ENCODE data around the gene MXRA8. TPM values are rescaled to one million over a fixed set of nuclear protein-coding genes. Genes with fewer than 3 reads are reported as not detected.

The MXRA8 gene
- total and polyA plus RNA-seq, 7 experiments from 2014 or later, result 0.39 to 2.2 (median 0.86) TPM

GRCh38 chr1:1322418-1322817 lies 35.9 kb downstream of the MXRA8 start:
- POLR2A ChIA-PET, result no interaction called here
- Mint-ChIP-seq H3K4me1 (peaks cover 12 to 53% (median 32%) of the 10 kb centered on the region in 7 donors), H3K27me3 (no peaks in the 10 kb centered on the region), H3K4me3 (peak overlapping the region; percentile 77 to 95 (median 81)), H3K27ac (peak overlapping the region in 8 of 9 donors; percentile 12 to 86 (median 72)), H3K9me3 (peaks cover 0 to 3% (median 0%) of the 10 kb centered on the region in 11 donors), H3K36me3 (peaks cover 0 to 3% (median 0%) of the 10 kb centered on the region in 5 donors)
- peaks cover 18 to 34% of the 10 kb centered on the region in 2 donors for H3K4me1 ChIP-seq (ENCODE audit: control insufficient read depth in 2 of 2, insufficient read depth in 2 of 2, low read length in 2 of 2)
- H3K27me3 ChIP-seq (ENCODE audit: control insufficient read depth in 2 of 2, insufficient read depth in 2 of 2, low read length in 2 of 2), result no peaks in the 10 kb centered on the region
- no peak overlapping the region for H3K27ac ChIP-seq (ENCODE audit: low read depth, low read length)
- DNase-seq, result no peak
- intact Hi-C loops (cut with micrococcal nuclease), result no loop called here
- no peak for ATAC-seq
- H3K36me3 ChIP-seq (ENCODE audit: control insufficient read depth in 2 of 3, insufficient read depth in 3 of 3, low read length in 3 of 3), result peaks cover 0 to 44% (median 0%) of the 10 kb centered on the region in 3 experiments
- no peaks in the 10 kb centered on the region for H3K9me3 ChIP-seq (ENCODE audit: control insufficient read depth in 2 of 3, low read length in 3 of 3)
- H3K4me3 ChIP-seq (ENCODE audit: low read length), result no peak overlapping the region
- CTCF ChIA-PET, result no interaction called here

- Mint-ChIP-seq H3K4me1 (peaks cover 12 to 50% (median 31%) of the 10 kb centered on the region in 7 donors), H3K36me3 (peaks cover 0 to 5% (median 0%) of the 10 kb centered on the region in 5 donors), H3K4me3 (peak overlapping the region in 2 of 10 donors; percentile 4 to 92), H3K9me3 (peaks cover 0 to 3% (median 0%) of the 10 kb centered on the region in 11 donors), H3K27me3 (no peaks in the 10 kb centered on the region), H3K27ac (peak overlapping the region in 1 of 9 donors; percentile 51)
- H3K9me3 ChIP-seq (ENCODE audit: control insufficient read depth in 2 of 3, low read length in 3 of 3), result no peaks in the 10 kb centered on the region
- POLR2A ChIA-PET, result no interaction called here
- H3K27ac ChIP-seq (ENCODE audit: low read depth, low read length), result peak overlapping the region; percentile 26
- DNase-seq (no peak), ATAC-seq (no peak)
- CTCF ChIA-PET, result interaction anchor here (0.7 to 0.9 kb wide), 2 partner anchors 9 to 16 kb away, joined by 3 read pairs; no protein-coding TSS in a partner anchor
- peaks cover 0 to 40% (median 0%) of the 10 kb centered on the region in 3 experiments for H3K36me3 ChIP-seq (ENCODE audit: control insufficient read depth in 2 of 3, insufficient read depth in 3 of 3, low read length in 3 of 3)
- peaks cover 18 to 30% of the 10 kb centered on the region in 2 donors for H3K4me1 ChIP-seq (ENCODE audit: control insufficient read depth in 2 of 2, insufficient read depth in 2 of 2, low read length in 2 of 2)
- H3K27me3 ChIP-seq (ENCODE audit: control insufficient read depth in 2 of 2, insufficient read depth in 2 of 2, low read length in 2 of 2), result no peaks in the 10 kb centered on the region
- no peak overlapping the region for H3K4me3 ChIP-seq (ENCODE audit: low read length)
- intact Hi-C loops (cut with micrococcal nuclease), result no loop called here
These were observed 36.9 kb downstream of the MXRA8 start for GRCh38 chr1:1321477-1321876.

GRCh38 chr1:1320666-1321448 lies 37.5 kb downstream of the MXRA8 start:
- H3K4me3 ChIP-seq (ENCODE audit: low read length), result no peak overlapping the region
- H3K4me1 Mint-ChIP-seq, result peaks cover 12 to 44% (median 26%) of the 10 kb centered on the region in 7 donors
- peaks cover 0 to 4% (median 0%) of the 10 kb centered on the region in 5 donors for H3K36me3 Mint-ChIP-seq
- no peak for ATAC-seq
- H3K4me3 Mint-ChIP-seq, result peak overlapping the region in 1 of 10 donors; percentile 4
- peaks cover 0 to 3% (median 0%) of the 10 kb centered on the region in 11 donors for H3K9me3 Mint-ChIP-seq
- ChIA-PET POLR2A (no interaction called here), CTCF (interaction anchor here (0.7 to 0.9 kb wide), 2 partner anchors 10 to 15 kb away, joined by 3 read pairs; no protein-coding TSS in a partner anchor)
- peaks cover 13 to 24% of the 10 kb centered on the region in 2 donors for H3K4me1 ChIP-seq (ENCODE audit: control insufficient read depth in 2 of 2, insufficient read depth in 2 of 2, low read length in 2 of 2)
- no peaks in the 10 kb centered on the region for H3K9me3 ChIP-seq (ENCODE audit: control insufficient read depth in 2 of 3, low read length in 3 of 3)
- peak overlapping the region; percentile 7 for H3K27ac ChIP-seq (ENCODE audit: low read depth, low read length)
- no peaks in the 10 kb centered on the region for H3K27me3 Mint-ChIP-seq
- H3K27me3 ChIP-seq (ENCODE audit: control insufficient read depth in 2 of 2, insufficient read depth in 2 of 2, low read length in 2 of 2), result no peaks in the 10 kb centered on the region
- H3K27ac Mint-ChIP-seq, result peak overlapping the region in 2 of 9 donors; percentile 51 to 57
- H3K36me3 ChIP-seq (ENCODE audit: control insufficient read depth in 2 of 3, insufficient read depth in 3 of 3, low read length in 3 of 3), result peaks cover 0 to 40% (median 0%) of the 10 kb centered on the region in 3 experiments
- intact Hi-C loops (cut with micrococcal nuclease), result no loop called here
- DNase-seq, result no peak

DNA sequence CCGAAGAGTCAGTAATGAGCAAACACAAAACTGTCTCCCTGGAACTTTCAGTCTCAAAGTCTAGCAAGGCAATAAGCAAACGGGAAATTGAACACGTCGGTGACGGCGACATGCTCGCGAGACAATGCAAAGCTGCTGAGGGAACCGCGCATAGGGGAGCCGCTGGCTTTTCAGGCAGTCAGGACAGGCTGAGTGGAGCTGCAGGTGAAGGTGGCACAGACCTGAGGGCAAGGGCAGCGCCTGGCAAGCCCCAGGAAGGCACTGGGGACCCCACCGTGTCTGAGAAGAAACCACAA lies 38.8 kb downstream of the MXRA8 start:
- H3K9me3 Mint-ChIP-seq, result peaks cover 0 to 3% (median 0%) of the 10 kb centered on the region in 11 donors
- DNase-seq, result no peak
- ChIA-PET POLR2A (interaction anchor here (1.6 kb wide), 1 partner anchor 10 kb away, joined by 3 read pairs; no protein-coding TSS in a partner anchor), CTCF (no interaction called here)
- no peak for ATAC-seq
- Histone ChIP-seq H3K27ac (ENCODE audit: low read depth, low read length) (peak overlapping the region; percentile 14), H3K9me3 (ENCODE audit: control insufficient read depth in 2 of 3, low read length in 3 of 3) (no peaks in the 10 kb centered on the region), H3K36me3 (ENCODE audit: control insufficient read depth in 2 of 3, insufficient read depth in 3 of 3, low read length in 3 of 3) (peaks cover 0 to 47% (median 0%) of the 10 kb centered on the region in 3 experiments), H3K4me1 (ENCODE audit: control insufficient read depth in 2 of 2, insufficient read depth in 2 of 2, low read length in 2 of 2) (peaks cover 6 to 15% of the 10 kb centered on the region in 2 donors), H3K4me3 (ENCODE audit: low read length) (no peak overlapping the region), H3K27me3 (ENCODE audit: control insufficient read depth in 2 of 2, insufficient read depth in 2 of 2, low read length in 2 of 2) (no peaks in the 10 kb centered on the region)
- H3K4me1 Mint-ChIP-seq, result peaks cover 12 to 38% (median 26%) of the 10 kb centered on the region in 7 donors
- peaks cover 0 to 4% (median 0%) of the 10 kb centered on the region in 5 donors for H3K36me3 Mint-ChIP-seq
- H3K27me3 Mint-ChIP-seq, result no peaks in the 10 kb centered on the region
- peak overlapping the region in 2 of 10 donors; percentile 42 to 48 for H3K4me3 Mint-ChIP-seq
- intact Hi-C loops (cut with micrococcal nuclease), result no loop called here
- peak overlapping the region in 4 of 9 donors; percentile 36 to 72 (median 54) for H3K27ac Mint-ChIP-seq

DNA sequence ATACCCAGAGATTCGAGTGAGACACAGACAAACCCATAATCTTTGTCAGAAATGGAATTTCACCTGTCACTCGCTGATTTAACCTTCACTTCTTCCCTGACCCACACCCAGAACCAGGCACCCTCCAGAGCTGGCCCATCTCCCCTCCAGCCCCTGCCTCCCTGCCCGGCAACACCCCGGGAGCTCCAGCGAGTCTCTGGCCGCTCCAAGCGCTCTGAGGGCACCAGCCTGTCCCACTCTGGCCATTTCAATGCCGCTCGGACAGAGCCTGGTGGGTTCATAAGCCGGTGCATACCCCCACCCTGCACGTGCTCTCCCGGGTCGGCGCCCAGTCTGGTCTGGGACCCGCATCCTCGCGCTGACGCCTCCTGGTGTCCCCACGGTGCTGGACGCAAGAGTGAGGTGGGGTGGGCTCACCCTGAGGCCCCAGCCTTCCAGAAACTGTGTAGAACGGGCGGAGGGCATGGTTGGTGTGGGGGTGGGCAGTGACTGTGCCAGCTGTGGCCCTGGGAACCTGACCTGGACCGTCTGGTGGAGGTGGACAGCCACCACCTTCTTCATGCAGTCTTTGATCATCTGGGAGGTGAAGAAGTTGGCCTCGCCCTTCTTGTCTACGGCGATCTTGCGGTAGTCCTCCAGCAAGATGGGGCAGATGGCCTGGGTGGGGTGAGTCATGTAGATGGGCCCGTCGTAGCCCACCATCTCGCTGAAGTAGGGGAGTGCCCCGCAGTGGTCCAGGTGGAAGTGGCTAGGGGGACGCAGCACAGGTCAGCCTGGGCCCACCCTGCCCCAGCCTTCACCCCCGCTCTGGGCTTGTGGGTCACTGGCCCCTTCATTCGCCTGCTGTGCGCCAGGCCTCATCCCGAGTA lies 39.3 kb downstream of the MXRA8 start:
- H3K27me3 ChIP-seq (ENCODE audit: control insufficient read depth in 2 of 2, insufficient read depth in 2 of 2, low read length in 2 of 2), result no peaks in the 10 kb centered on the region
- intact Hi-C loops (cut with micrococcal nuclease), result no loop called here
- H3K9me3 Mint-ChIP-seq, result peaks cover 0 to 3% (median 0%) of the 10 kb centered on the region in 11 donors
- ChIA-PET CTCF (no interaction called here), POLR2A (interaction anchor here (1.6 kb wide), 1 partner anchor 9 kb away, joined by 3 read pairs; no protein-coding TSS in a partner anchor)
- peaks cover 6 to 15% of the 10 kb centered on the region in 2 donors for H3K4me1 ChIP-seq (ENCODE audit: control insufficient read depth in 2 of 2, insufficient read depth in 2 of 2, low read length in 2 of 2)
- H3K4me3 Mint-ChIP-seq, result peak overlapping the region in 1 of 10 donors; percentile 34
- peaks cover 0 to 49% (median 3%) of the 10 kb centered on the region in 3 experiments for H3K36me3 ChIP-seq (ENCODE audit: control insufficient read depth in 2 of 3, insufficient read depth in 3 of 3, low read length in 3 of 3)
- H3K36me3 Mint-ChIP-seq, result peaks cover 0 to 4% (median 0%) of the 10 kb centered on the region in 5 donors
- no peaks in the 10 kb centered on the region for H3K9me3 ChIP-seq (ENCODE audit: control insufficient read depth in 2 of 3, low read length in 3 of 3)
- peaks cover 12 to 37% (median 24%) of the 10 kb centered on the region in 7 donors for H3K4me1 Mint-ChIP-seq
- no peaks in the 10 kb centered on the region for H3K27me3 Mint-ChIP-seq
- ATAC-seq (no peak), DNase-seq (no peak)
- H3K4me3 ChIP-seq (ENCODE audit: low read length), result no peak overlapping the region
- H3K27ac ChIP-seq (ENCODE audit: low read depth, low read length), result no peak overlapping the region
- H3K27ac Mint-ChIP-seq, result peak overlapping the region in 3 of 9 donors; percentile 36 to 65 (median 43)

GRCh38 chr1:1318131-1318652 lies 40.2 kb downstream of the MXRA8 start:
- Mint-ChIP-seq H3K27ac (no peak overlapping the region), H3K9me3 (peaks cover 0 to 3% (median 0%) of the 10 kb centered on the region in 11 donors), H3K4me3 (no peak overlapping the region), H3K27me3 (no peaks in the 10 kb centered on the region), H3K36me3 (peaks cover 0 to 4% (median 2%) of the 10 kb centered on the region in 5 donors), H3K4me1 (peaks cover 6 to 31% (median 19%) of the 10 kb centered on the region in 7 donors)
- ChIA-PET POLR2A (no interaction called here), CTCF (no interaction called here)
- H3K27me3 ChIP-seq (ENCODE audit: control insufficient read depth in 2 of 2, insufficient read depth in 2 of 2, low read length in 2 of 2), result no peaks in the 10 kb centered on the region
- H3K4me3 ChIP-seq (ENCODE audit: low read length), result no peak overlapping the region
- DNase-seq (no peak), ATAC-seq (no peak)
- H3K4me1 ChIP-seq (ENCODE audit: control insufficient read depth in 2 of 2, insufficient read depth in 2 of 2, low read length in 2 of 2), result peaks cover 2 to 11% of the 10 kb centered on the region in 2 donors
- intact Hi-C loops (cut with micrococcal nuclease), result no loop called here
- no peak overlapping the region for H3K27ac ChIP-seq (ENCODE audit: low read depth, low read length)
- H3K9me3 ChIP-seq (ENCODE audit: control insufficient read depth in 2 of 3, low read length in 3 of 3), result no peaks in the 10 kb centered on the region
- peaks cover 0 to 57% (median 4%) of the 10 kb centered on the region in 3 experiments for H3K36me3 ChIP-seq (ENCODE audit: control insufficient read depth in 2 of 3, insufficient read depth in 3 of 3, low read length in 3 of 3)

All from naive thymus-derived CD4-positive, alpha-beta T cell (primary cell).